Vagina (tissue), 2 donors: Measurements from ENCODE around the gene CLPTM1L. TPM values are rescaled to one million over a fixed set of nuclear protein-coding genes. Genes with fewer than 3 reads are reported as not detected.

Source experiments
- DNase-seq, 2 donors: peaks; one replicate each; pipeline ENCODE4 v3.0.0-alpha.2; 2017; ENCODE audit errors: extremely low spot score in 2 of 2
- H3K27ac ChIP-seq: fragments of 200-600 bp; sonication (generic); one replicate; pipeline ENCODE4 v1.5.1; 2019
- H3K27me3 ChIP-seq: fragments of 200-600 bp; sonication (generic); one replicate; pipeline ENCODE4 v1.5.1; 2019
- H3K36me3 ChIP-seq, 2 donors: fragments of 200-600 bp; sonication (generic); one replicate each; pipeline ENCODE4 v1.5.1; 2017 to 2019
- H3K4me1 ChIP-seq: fragments of 200-600 bp; sonication (generic); one replicate; pipeline ENCODE4 v1.5.1; 2019
- H3K4me3 ChIP-seq, 2 donors: fragments of 200-600 bp; sonication (generic); 1 replicate in 1 of 2; 2 replicates in 1 of 2; pipeline ENCODE4 v1.5.1; 2016 to 2019
- H3K9me3 ChIP-seq: fragments of 200-600 bp; sonication (generic); one replicate; pipeline ENCODE4 v1.5.1; 2019
- POLR2A ChIP-seq, 2 donors: fragments of 450-650 bp; IDR thresholded peaks; one replicate each; pipeline ENCODE4 v1.6.1; 2017; ENCODE audit warnings: antibody characterized with exemption in 2 of 2, mild to moderate bottlenecking in 2 of 2, moderate library complexity in 2 of 2
- POLR2AphosphoS5 ChIP-seq, 2 donors: sonication (generic); formaldehyde crosslinking; IDR thresholded peaks; one replicate each; pipeline ENCODE4 v1.9.0; 2017; ENCODE audit warnings: antibody characterized with exemption in 2 of 2, mild to moderate bottlenecking in 2 of 2, low read depth in 1 of 2; ENCODE audit not compliant: insufficient read depth in 1 of 2
- intact Hi-C: fragments of 100-400 bp; cut with DNase I; formaldehyde crosslinking; loops from one replicate; pipeline ENCODE4 v1.15.1; 2023
- total RNA-seq: library from RNA; depleted of rRNA; stranded (reverse); fragments of >200 nt; gene quantifications from one replicate; pipeline ENCODE4 v1.2.3, GENCODE V29; 2016
- TF ChIP-seq, protein P1 (sequence below), 3 experiments: fragments of 450-650 bp in 2 of 3; fragments of 200-600 bp in 1 of 3; sonication (generic) in 1 of 3; IDR thresholded peaks; one replicate each; pipeline ENCODE4 v1.5.1; 2017 to 2019; ENCODE audit warnings: antibody characterized with exemption in 3 of 3, mild to moderate bottlenecking in 2 of 3, moderate library complexity in 2 of 3

The CLPTM1L gene
- total RNA-seq, 1 donor from 2014 or later, result 40.0 TPM

DNA sequence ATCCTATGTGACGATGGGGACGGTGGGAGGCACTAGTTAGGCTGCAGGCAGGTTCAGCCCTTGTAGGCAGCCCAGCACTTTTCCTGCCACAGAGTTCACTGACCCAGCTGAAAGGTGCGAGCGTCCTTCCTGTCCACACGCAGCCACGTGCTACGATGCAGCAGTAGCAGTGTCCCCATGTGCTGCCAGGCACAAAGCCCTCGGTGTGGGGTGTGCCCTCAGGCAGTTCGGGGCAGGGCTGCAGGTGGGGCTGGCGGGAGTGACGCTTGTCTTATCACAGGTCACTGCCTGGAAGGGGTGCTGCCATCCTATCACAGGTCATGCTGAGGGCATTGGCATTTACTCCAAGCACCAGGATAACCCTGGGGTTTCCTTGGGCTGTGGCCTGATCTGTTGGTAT lies 46.8 kb upstream of the CLPTM1L start:
- intact Hi-C loops, result no loop called here
- no peak overlapping the region for H3K27ac ChIP-seq
- TF ChIP-seq POLR2A (IDR thresholded peaks at IDR 0.05) (no peak), POLR2AphosphoS5 (IDR thresholded peaks at IDR 0.05; ENCODE audit: insufficient read depth in 1 of 2, low read depth in 1 of 2) (no peak)
- TF ChIP-seq, protein P1, sequence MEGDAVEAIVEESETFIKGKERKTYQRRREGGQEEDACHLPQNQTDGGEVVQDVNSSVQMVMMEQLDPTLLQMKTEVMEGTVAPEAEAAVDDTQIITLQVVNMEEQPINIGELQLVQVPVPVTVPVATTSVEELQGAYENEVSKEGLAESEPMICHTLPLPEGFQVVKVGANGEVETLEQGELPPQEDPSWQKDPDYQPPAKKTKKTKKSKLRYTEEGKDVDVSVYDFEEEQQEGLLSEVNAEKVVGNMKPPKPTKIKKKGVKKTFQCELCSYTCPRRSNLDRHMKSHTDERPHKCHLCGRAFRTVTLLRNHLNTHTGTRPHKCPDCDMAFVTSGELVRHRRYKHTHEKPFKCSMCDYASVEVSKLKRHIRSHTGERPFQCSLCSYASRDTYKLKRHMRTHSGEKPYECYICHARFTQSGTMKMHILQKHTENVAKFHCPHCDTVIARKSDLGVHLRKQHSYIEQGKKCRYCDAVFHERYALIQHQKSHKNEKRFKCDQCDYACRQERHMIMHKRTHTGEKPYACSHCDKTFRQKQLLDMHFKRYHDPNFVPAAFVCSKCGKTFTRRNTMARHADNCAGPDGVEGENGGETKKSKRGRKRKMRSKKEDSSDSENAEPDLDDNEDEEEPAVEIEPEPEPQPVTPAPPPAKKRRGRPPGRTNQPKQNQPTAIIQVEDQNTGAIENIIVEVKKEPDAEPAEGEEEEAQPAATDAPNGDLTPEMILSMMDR (IDR thresholded peaks at IDR 0.05), result no peak
- H3K4me3 ChIP-seq, result no peak overlapping the region
- H3K27me3 ChIP-seq, result no peaks in the 10 kb centered on the region
- H3K4me1 ChIP-seq, result peaks cover 2% of the 10 kb centered on the region
- no peaks in the 10 kb centered on the region for H3K9me3 ChIP-seq
- no peaks in the 10 kb centered on the region for H3K36me3 ChIP-seq
- no peak for DNase-seq

DNA sequence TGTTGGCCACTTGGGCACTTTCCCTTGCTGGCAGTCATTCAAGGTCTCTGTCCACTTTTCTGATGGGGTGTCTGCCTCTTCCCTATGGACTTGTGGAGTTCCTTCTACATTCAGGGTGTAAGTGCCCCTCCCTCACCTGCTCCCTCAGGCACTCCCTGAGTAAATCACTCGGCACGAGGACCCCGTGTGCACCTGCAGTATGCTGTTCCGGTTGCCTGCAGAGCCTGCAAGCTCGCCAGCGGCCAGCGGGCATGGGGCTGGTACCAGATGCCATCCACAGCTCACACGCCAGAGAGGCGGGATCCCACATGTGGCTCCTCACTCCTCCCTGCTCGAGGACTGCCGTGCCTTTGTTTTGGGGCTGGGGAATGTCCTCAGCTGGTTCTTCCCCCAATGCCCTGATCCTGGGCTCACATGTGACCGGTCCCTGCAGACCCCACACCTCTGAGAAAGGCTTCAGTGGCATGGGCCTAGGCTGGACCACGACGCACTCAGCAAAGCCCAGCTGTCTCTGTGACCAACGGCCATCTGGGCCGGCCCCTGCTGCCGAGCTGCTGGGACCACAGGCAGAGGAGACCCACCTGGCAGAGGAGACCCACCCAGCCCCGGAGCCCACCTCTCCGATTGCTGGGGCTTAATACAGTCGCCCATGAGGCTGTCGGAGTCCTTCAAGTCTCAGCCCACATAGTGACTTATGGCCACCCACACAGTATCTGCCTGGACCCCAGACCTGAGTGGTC lies 46.1 kb upstream of the CLPTM1L start:
- Histone ChIP-seq H3K4me3 (no peak overlapping the region), H3K9me3 (no peaks in the 10 kb centered on the region), H3K27ac (no peak overlapping the region), H3K27me3 (no peaks in the 10 kb centered on the region), H3K4me1 (peaks cover 9% of the 10 kb centered on the region), H3K36me3 (no peaks in the 10 kb centered on the region)
- TF ChIP-seq, protein P1 (IDR thresholded peaks at IDR 0.05), result no peak
- TF ChIP-seq POLR2A (IDR thresholded peaks at IDR 0.05) (no peak), POLR2AphosphoS5 (IDR thresholded peaks at IDR 0.05; ENCODE audit: insufficient read depth in 1 of 2, low read depth in 1 of 2) (no peak)
- intact Hi-C loops, result no loop called here
- no peak for DNase-seq

DNA sequence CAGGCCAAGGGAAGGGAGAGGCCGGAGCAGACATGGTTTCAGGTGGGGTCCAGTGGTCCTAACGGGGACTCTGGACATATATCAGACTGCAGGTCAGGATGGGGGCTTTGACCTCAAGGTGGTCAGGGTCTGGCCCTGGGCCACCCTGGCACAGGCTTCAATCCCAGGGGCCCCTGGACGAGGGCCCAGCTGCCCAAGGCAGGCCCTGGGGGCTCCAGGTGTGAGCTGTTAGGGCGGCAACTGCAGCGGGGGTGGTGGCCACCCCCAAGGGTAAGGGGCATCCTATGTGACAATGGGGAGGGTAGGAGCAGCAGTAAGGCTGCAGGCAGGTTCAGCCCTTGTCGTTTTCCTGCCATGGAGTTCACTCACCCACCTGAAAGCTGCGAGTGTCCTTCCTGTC lies 45.4 kb upstream of the CLPTM1L start:
- no peak for DNase-seq
- intact Hi-C loops, result no loop called here
- Histone ChIP-seq H3K9me3 (no peaks in the 10 kb centered on the region), H3K27me3 (no peaks in the 10 kb centered on the region), H3K4me3 (no peak overlapping the region), H3K27ac (no peak overlapping the region), H3K4me1 (peaks cover 15% of the 10 kb centered on the region), H3K36me3 (no peaks in the 10 kb centered on the region)
- TF ChIP-seq, protein P1 (IDR thresholded peaks at IDR 0.05), result no peak
- TF ChIP-seq POLR2AphosphoS5 (IDR thresholded peaks at IDR 0.05; ENCODE audit: insufficient read depth in 1 of 2, low read depth in 1 of 2), result no peak
- TF ChIP-seq POLR2A (IDR thresholded peaks at IDR 0.05), result no peak

DNA sequence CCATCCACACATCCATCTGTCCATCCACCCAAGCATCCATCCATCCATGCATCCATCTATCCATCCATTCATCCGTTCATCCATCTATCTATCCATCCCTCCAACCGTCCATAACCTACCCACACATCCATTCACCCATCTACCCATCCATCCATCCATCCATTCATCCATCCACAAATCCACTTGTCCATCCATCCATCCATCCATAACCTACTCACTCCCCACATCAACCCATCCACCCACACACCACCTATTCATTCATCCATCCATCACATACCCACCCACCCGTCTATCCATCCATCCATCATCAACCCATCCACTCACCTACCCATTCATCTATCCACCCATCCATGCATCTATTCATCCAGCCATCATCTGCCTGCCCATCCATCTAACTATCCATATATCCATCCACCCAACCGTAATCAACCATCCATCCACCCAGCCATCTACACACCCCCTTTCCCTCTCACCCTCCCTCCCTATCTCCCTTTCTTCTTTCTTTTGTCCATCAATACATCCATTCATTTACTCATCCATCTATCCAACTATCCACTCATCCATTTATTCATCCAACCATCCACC lies 43.6 kb upstream of the CLPTM1L start:
- no peak overlapping the region for H3K27ac ChIP-seq
- intact Hi-C loops, result no loop called here
- no peaks in the 10 kb centered on the region for H3K9me3 ChIP-seq
- H3K36me3 ChIP-seq, result no peaks in the 10 kb centered on the region
- no peak overlapping the region for H3K4me3 ChIP-seq
- TF ChIP-seq, protein P1 (IDR thresholded peaks at IDR 0.05), result no peak
- TF ChIP-seq POLR2AphosphoS5 (IDR thresholded peaks at IDR 0.05; ENCODE audit: insufficient read depth in 1 of 2, low read depth in 1 of 2) (no peak), POLR2A (IDR thresholded peaks at IDR 0.05) (no peak)
- DNase-seq, result no peak
- peaks cover 17% of the 10 kb centered on the region for H3K4me1 ChIP-seq
- no peaks in the 10 kb centered on the region for H3K27me3 ChIP-seq

DNA sequence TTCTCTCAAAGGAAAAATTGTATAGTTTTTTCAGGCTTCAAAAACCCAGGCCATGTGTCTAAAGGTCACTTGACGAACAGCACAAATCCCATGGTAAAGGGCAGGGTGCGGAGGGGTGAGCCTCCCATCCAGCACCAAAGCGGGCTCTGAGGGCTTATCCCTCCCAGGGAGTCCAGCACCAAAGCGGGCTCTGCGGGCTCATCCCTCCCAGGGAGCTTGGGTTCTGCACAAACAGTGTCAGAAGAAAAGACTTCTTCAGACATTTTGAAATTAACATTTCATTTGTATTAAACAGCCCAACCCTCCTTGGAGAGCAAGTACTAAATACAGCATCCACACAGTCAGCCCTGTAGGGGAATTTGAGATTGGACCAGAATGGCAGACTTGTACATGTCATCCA lies 43.0 kb upstream of the CLPTM1L start:
- no peak overlapping the region for H3K27ac ChIP-seq
- H3K27me3 ChIP-seq, result no peaks in the 10 kb centered on the region
- no peaks in the 10 kb centered on the region for H3K36me3 ChIP-seq
- no peaks in the 10 kb centered on the region for H3K9me3 ChIP-seq
- TF ChIP-seq POLR2AphosphoS5 (IDR thresholded peaks at IDR 0.05; ENCODE audit: insufficient read depth in 1 of 2, low read depth in 1 of 2) (no peak), POLR2A (IDR thresholded peaks at IDR 0.05) (no peak)
- TF ChIP-seq, protein P1 (IDR thresholded peaks at IDR 0.05), result no peak
- H3K4me3 ChIP-seq, result no peak overlapping the region
- DNase-seq, result no peak
- intact Hi-C loops, result no loop called here
- peaks cover 17% of the 10 kb centered on the region for H3K4me1 ChIP-seq
